BE2C (cell line): ENCODE measurements around the gene HHAT. TPM values are rescaled to one million over a fixed set of nuclear protein-coding genes. Genes with fewer than 3 reads are reported as not detected.

Source experiments
- DNase-seq: peaks from one replicate; pipeline ENCODE4 v3.0.0-alpha.2; 2020
- H3K27me3 ChIP-seq: fragments of 250-450 bp; sonication (Bioruptor Pico); 2 replicates; pipeline ENCODE4 v1.5.1; 2020; ENCODE audit warnings: mild to moderate bottlenecking
- H3K36me3 ChIP-seq: fragments of 250-450 bp; sonication (Bioruptor Pico); 2 replicates; pipeline ENCODE4 v1.5.1; 2020; ENCODE audit warnings: mild to moderate bottlenecking
- H3K4me1 ChIP-seq: fragments of 250-450 bp; sonication (Bioruptor Pico); 2 replicates; pipeline ENCODE4 v1.5.1; 2020
- H3K4me3 ChIP-seq: 2 replicates; pipeline ENCODE4 v1.5.1; 2011; ENCODE audit warnings: low read depth, low read length
- H3K9me3 ChIP-seq: fragments of 250-450 bp; sonication (Bioruptor Pico); 2 replicates; pipeline ENCODE4 v1.5.1; 2020
- CTCF ChIP-seq: IDR thresholded peaks from 2 replicates; pipeline ENCODE4 v1.5.1; 2012; ENCODE audit warnings: mild to moderate bottlenecking, low read depth, low read length
- polyA plus RNA-seq: library from polyadenylated mRNA; unstranded; fragments of >200 nt; gene quantifications from one replicate; pipeline ENCODE4 v1.2.1, GENCODE V29; 2012; ENCODE audit warnings: low read depth, missing spikeins; ENCODE audit not compliant: insufficient read length, insufficient read depth

Gene HHAT
- 10.9 TPM for polyA plus RNA-seq

- peak within 1 kb of the TSS; percentile 88 for H3K4me3 ChIP-seq
- H3K4me1 ChIP-seq: peaks cover 7% of the 10 kb centered on the region
- TF ChIP-seq CTCF: no peak
- H3K27me3 ChIP-seq: no peaks in the 10 kb centered on the region
- no peaks in the 10 kb centered on the region for H3K36me3 ChIP-seq
- H3K9me3 ChIP-seq: no peaks in the 10 kb centered on the region
- peak; percentile 77 for DNase-seq
Observed at GRCh38 chr1:210328746-210329503, at the start of gene HHAT. TSS of gene HHAT (plus strand) at chr1:210328902. CDS start at chr1:210348976, 20,074 bp downstream.

DNA sequence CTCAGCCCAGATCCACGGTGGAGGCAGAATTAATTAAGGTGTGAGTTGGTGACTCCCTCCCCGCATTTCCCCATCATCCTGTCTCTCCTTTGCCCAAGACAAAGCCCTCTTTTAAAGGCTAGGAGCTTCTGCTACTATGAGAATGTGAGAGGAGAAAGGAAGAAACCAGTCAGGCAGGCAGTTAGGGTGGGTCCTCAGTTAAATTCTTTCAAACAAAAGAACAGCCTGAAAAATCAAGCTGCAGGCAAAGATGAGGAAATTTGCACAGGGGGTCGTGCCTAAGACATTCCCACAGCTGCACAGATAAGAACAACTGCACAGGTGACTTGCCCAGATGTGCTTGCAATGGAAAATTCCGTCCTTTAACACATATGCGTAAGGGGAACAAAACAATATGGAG, 48.5 kb upstream of the HHAT start:
- Histone ChIP-seq H3K36me3 (no peaks in the 10 kb centered on the region), H3K27me3 (no peaks in the 10 kb centered on the region), H3K9me3 (peaks cover 11% of the 10 kb centered on the region), H3K4me3 (no peak overlapping the region), H3K4me1 (no peaks in the 10 kb centered on the region)
- DNase-seq: no peak
- no peak for TF ChIP-seq CTCF

- no peaks in the 10 kb centered on the region for H3K27me3 ChIP-seq
- DNase-seq: no peak
- TF ChIP-seq CTCF: no peak
Observed at GRCh38 chr1:210288116-210288515, 40.6 kb upstream of the HHAT start.

DNA sequence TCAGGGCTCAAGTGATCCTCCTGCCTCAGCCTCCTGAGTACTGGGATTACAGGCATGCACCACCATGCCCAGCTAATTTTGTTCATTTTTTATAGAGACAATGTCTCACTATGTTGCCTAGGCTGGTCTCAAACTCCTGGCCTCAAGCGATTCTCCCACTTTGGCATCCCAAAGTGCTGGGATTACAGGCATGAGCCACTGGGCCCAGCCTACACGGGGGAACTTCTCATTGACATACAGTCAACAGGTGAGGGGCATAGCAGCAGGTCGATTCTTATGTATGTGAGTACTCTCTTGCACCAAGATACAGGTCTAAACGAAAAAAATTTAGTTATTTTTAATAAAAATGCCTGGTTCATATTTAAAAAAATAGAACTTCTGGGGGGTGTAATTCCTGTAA, 39.5 kb upstream of the HHAT start:
- DNase-seq: no peak
- no peaks in the 10 kb centered on the region; the same call in 1 of the 2 replicates for H3K9me3 ChIP-seq
- peaks cover 13% of the 10 kb centered on the region for H3K4me1 ChIP-seq
- no peaks in the 10 kb centered on the region for H3K27me3 ChIP-seq
- TF ChIP-seq CTCF: no peak
- no peaks in the 10 kb centered on the region for H3K36me3 ChIP-seq
- H3K4me3 ChIP-seq: no peak overlapping the region

More at GRCh38 chr1:210288116-210288515, 40.6 kb upstream of the HHAT start:
- Histone ChIP-seq H3K9me3 (no peaks in the 10 kb centered on the region; the same call in 1 of the 2 replicates), H3K4me3 (no peak overlapping the region), H3K36me3 (no peaks in the 10 kb centered on the region), H3K4me1 (peaks cover 13% of the 10 kb centered on the region)

- Histone ChIP-seq H3K27me3 (no peaks in the 10 kb centered on the region), H3K4me1 (peaks cover 21% of the 10 kb centered on the region), H3K9me3 (no peaks in the 10 kb centered on the region), H3K4me3 (peak overlapping the region; percentile 62; the same call in 1 of the 2 replicates), H3K36me3 (no peaks in the 10 kb centered on the region)
- no peak for TF ChIP-seq CTCF
- no peak for DNase-seq
Observed at GRCh38 chr1:210291081-210291764, 37.5 kb upstream of the HHAT start.
